ENCODE measurements around the gene SPEF1. TPM values are rescaled to one million over a fixed set of nuclear protein-coding genes. Genes with fewer than 3 reads are reported as not detected.

Gene SPEF1
- polyA plus RNA-seq, 3 donors: 0.09 TPM; not detected in 2

DNA sequence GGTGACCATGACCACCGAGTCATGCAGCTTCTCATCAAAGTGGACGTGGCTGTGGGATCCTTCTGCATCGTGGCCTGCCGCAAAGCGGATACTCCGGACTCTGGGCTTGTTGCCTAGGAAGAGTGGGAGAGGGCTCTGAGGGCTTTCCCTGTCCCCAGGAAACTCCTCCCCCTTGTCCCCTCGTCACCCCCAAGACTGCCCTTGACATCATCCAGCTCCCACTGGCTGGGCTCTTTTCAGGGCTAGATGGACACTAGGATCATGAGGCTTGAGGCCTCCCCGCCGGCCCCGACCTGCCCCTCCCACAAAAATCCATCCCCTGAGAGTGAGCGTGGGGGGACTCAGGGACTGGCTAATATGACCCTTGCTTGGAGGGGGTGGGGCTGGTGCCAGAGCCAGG is 22.7 kb downstream of the SPEF1 start:
- intact Hi-C loops (cut with micrococcal nuclease): no loop called here
- Mint-ChIP-seq H3K4me3 (no peak overlapping the region), H3K27ac (peak overlapping the region in 5 of 7 donors; percentile 58 to 79 (median 77)), H3K36me3 (peaks cover 58 to 76% of the 10 kb centered on the region in 2 donors), H3K9me3 (no peaks in the 10 kb centered on the region), H3K27me3 (ENCODE audit: low read depth in 3 of 3) (peaks cover 0 to 6% (median 0%) of the 10 kb centered on the region in 3 donors), H3K4me1 (peaks cover 56% of the 10 kb centered on the region)
- no peak overlapping the region for H3K4me2 ChIP-seq (replicated peaks; ENCODE audit: extremely low read depth, low read length, poor library complexity, severe bottlenecking)
- no peaks in the 10 kb centered on the region for H3K27me3 ChIP-seq (ENCODE audit: control insufficient read depth in 2 of 2, insufficient read depth in 2 of 2, low read length in 2 of 2)
- peak overlapping the region; percentile 1 to 67 for H3K27ac ChIP-seq (ENCODE audit: low read depth in 1 of 2, low read length in 2 of 2)
- peaks cover 56 to 80% of the 10 kb centered on the region in 2 donors for H3K36me3 ChIP-seq (replicated peaks in 1 of 2; ENCODE audit: control insufficient read depth in 1 of 2, insufficient read depth in 2 of 2, low read length in 2 of 2)
- DNase-seq: no peak
- peaks cover 74% of the 10 kb centered on the region for H3K79me2 ChIP-seq (ENCODE audit: insufficient read depth, low read length)
- H3K4me3 ChIP-seq (replicated peaks in 1 of 3; ENCODE audit: low read depth in 2 of 3, low read length in 3 of 3): no peak overlapping the region
- no peak for TF ChIP-seq CTCF (IDR thresholded peaks at IDR 0.05)
- no peak overlapping the region for H3K9ac ChIP-seq (ENCODE audit: insufficient read depth, low read length, poor library complexity, severe bottlenecking)
- no peak overlapping the region for H2AFZ ChIP-seq (ENCODE audit: insufficient read depth, low read depth, low read length, poor library complexity, severe bottlenecking)
- H3K4me1 ChIP-seq (ENCODE audit: control insufficient read depth in 1 of 2, insufficient read depth in 2 of 2, low read length in 2 of 2): peaks cover 37 to 44% of the 10 kb centered on the region in 2 donors
- H3K9me3 ChIP-seq (replicated peaks in 1 of 2; ENCODE audit: control insufficient read depth in 1 of 2, insufficient read depth in 1 of 2, low read length in 2 of 2): no peaks in the 10 kb centered on the region
- peaks cover 38% of the 10 kb centered on the region for H4K20me1 ChIP-seq (ENCODE audit: insufficient read depth, low read length)
- WGBS (ENCODE audit: insufficient coverage): 100% methylated on average over 1 of the region's 11 CpGs

DNA sequence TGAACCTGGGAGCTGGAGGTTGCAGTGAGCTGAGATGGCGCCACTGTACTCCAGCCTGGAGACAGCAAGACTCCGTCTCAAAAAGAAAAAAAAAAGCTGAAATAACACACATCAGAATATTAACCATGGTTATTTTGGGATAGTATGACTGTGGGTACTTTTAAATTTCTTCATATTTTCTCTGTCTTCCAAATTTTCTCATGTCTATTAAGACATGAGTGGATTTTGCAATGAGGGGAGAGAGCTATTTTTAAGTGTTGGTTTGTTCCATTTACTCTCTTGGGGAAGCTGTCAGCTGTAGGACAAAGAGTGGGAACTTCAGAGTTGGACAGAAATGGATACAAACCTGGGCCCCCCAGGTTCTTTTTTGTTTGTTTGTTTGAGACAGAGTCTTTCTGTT is 24.0 kb downstream of the SPEF1 start:
- Histone ChIP-seq H3K36me3 (replicated peaks in 1 of 2; ENCODE audit: control insufficient read depth in 1 of 2, insufficient read depth in 2 of 2, low read length in 2 of 2) (peaks cover 56 to 86% of the 10 kb centered on the region in 2 donors), H3K9ac (ENCODE audit: insufficient read depth, low read length, poor library complexity, severe bottlenecking) (no peak overlapping the region), H3K79me2 (ENCODE audit: insufficient read depth, low read length) (peaks cover 67% of the 10 kb centered on the region), H3K27me3 (ENCODE audit: control insufficient read depth in 2 of 2, insufficient read depth in 2 of 2, low read length in 2 of 2) (no peaks in the 10 kb centered on the region), H3K4me1 (ENCODE audit: control insufficient read depth in 1 of 2, insufficient read depth in 2 of 2, low read length in 2 of 2) (peaks cover 29 to 40% of the 10 kb centered on the region in 2 donors), H3K4me3 (replicated peaks in 1 of 3; ENCODE audit: low read depth in 2 of 3, low read length in 3 of 3) (no peak overlapping the region), H4K20me1 (ENCODE audit: insufficient read depth, low read length) (peaks cover 51% of the 10 kb centered on the region), H3K27ac (ENCODE audit: low read depth in 1 of 2, low read length in 2 of 2) (peak overlapping the region; percentile 46 to 67), H2AFZ (ENCODE audit: insufficient read depth, low read depth, low read length, poor library complexity, severe bottlenecking) (no peak overlapping the region), H3K4me2 (replicated peaks; ENCODE audit: extremely low read depth, low read length, poor library complexity, severe bottlenecking) (no peak overlapping the region), H3K9me3 (replicated peaks in 1 of 2; ENCODE audit: control insufficient read depth in 1 of 2, insufficient read depth in 1 of 2, low read length in 2 of 2) (no peaks in the 10 kb centered on the region)
- no peak for DNase-seq
- intact Hi-C loops (cut with micrococcal nuclease): no loop called here
- WGBS (ENCODE audit: insufficient coverage): no CpG with 5 or more reads among the region's 2 CpGs
- no peak for TF ChIP-seq CTCF (IDR thresholded peaks at IDR 0.05)
- H3K9me3 Mint-ChIP-seq: no peaks in the 10 kb centered on the region
- H3K4me1 Mint-ChIP-seq: peaks cover 55% of the 10 kb centered on the region
- H3K27me3 Mint-ChIP-seq (ENCODE audit: low read depth in 3 of 3): peaks cover 0 to 6% (median 0%) of the 10 kb centered on the region in 3 donors
- H3K4me3 Mint-ChIP-seq: peak overlapping the region in 1 of 2 donors; percentile 53
- peaks cover 64 to 81% of the 10 kb centered on the region in 2 donors for H3K36me3 Mint-ChIP-seq
- peak overlapping the region; percentile 4 to 85 (median 78) for H3K27ac Mint-ChIP-seq
